Myocyte (in vitro differentiated cells): ENCODE measurements around the gene STX10. TPM values are rescaled to one million over a fixed set of nuclear protein-coding genes. Genes with fewer than 3 reads are reported as not detected.

Experiments
- DNase-seq: peaks from one replicate; pipeline ENCODE4 v3.0.0-alpha.2; 2012; ENCODE audit warnings: low read depth
- total RNA-seq: library from RNA; depleted of rRNA; stranded (reverse); fragments of >200 nt; gene quantifications from 2 replicates; pipeline ENCODE4 v1.2.3, GENCODE V29; 2014

STX10 gene
- total RNA-seq, 1 donor from 2014 or later: 85.2 TPM

DNA sequence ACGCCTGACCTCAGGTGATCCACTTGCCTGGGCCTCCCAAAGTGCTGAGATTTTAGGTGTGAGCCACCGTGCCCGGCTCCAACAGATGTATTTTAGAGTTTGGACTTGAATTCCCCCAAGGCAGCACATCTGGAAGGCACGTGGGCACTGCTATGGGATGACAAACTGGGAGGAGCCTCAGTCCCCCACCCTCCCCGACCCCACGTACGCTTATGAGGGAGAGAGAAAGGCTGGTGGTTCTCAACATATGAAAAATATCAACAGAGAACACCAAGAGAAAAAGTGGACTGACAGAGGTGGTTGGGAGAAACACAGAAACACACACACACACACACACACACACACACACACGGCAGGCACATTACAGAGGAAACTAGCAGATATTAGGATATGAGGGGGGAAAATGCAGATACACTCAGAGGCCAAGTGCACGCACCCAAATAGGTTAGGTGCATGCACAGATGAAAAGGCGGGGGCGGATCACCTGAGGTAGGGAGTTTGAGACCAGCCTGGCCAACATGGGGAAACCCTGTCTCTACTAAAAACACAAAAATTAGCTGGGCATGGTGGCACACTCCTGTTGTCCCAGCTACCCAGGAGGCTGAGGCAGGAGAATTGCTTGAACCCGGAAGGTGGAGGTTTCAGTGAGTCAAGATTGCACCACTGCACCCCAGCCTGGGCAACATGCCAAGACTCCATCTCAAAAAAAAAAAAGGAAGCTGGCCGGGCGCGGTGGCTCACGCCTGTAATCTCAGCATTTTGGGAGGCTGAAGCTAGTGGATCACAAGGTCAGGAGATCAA lies 3.2 kb downstream of the STX10 start:
- no peak for DNase-seq

DNA sequence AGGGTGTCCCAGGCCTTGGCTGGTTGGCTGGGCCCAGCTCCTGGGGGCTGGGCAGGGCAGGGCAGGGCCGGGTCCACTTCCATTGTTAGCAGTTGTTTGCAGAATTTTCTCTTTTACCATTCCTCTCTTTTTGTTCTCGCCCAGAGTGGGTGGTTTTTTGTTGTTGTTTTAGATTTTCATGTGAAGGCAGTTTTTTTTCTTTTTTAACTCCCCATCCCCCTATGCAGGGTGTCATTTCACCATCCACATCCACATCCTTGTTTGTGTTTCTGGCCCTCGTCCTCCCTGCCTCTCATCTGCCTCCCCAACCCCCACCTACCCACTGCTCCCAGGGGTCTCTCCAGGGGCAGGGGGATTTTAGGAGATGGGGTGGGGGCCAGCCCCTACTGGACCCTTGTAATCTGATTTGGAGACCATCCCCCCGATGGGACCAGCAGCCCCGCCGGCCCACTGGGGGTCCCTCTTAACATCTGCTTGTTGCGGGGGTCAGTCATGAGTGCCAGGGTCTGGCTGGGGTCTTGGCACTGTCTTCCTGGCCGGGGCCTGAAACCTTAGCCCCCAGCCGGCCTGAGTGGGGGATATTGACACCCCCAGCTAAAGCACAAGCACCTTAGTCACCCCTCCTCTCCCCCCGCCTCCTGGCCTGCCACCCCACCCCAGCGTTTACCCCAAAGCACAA lies 10.4 kb downstream of the STX10 start:
- DNase-seq: no peak

DNA sequence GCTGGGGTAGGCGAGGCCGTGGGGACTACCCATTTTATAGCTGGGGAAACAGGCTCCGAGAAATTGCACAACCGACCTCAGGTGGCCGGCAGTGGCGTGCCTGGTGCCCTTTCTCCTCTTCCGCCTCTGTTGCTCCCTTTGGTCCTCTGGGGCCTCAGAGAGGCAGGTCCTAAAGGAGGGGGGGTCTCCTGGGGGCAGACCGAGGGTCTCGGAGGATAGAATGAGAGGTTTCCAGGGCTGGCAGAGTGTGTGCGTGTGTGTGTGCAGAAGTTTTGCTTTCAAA lies 11.3 kb downstream of the STX10 start:
- no peak for DNase-seq

DNA sequence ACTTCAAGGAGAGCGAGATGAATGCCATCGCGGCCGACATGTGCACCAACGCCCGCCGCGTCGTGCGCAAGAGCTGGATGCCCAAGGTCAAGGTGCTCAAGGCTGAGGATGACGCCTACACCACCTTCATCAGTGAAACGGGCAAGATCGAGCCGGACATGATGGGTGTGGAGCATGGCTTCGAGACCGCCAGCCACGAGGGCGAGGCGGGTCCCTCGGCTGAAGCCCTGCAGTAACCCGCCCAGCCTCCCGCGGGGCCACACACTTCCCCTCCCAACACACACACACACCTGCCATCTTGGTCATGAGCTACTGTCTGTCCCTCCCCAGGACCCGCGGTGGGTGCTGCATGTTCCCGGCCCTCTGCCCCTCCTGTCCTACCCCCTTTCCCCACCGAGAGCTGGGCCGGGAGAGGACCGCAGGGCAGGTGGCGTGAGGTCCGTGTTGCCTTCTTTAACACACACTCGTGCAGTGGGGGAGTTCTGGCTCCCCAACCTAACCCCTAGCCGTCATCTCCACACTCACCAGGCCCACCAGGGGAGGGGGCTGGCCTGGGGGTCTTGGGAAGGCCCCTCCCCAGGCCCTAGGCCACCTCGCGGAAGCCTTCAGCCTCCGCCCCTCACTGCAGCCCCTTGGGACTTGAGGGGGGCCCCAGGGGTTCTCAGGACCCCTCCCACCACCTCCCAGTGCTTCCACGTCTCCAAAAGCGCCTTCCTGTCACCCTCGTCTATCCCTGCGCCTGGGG lies 11.8 kb downstream of the STX10 start:
- no peak for DNase-seq

DNA sequence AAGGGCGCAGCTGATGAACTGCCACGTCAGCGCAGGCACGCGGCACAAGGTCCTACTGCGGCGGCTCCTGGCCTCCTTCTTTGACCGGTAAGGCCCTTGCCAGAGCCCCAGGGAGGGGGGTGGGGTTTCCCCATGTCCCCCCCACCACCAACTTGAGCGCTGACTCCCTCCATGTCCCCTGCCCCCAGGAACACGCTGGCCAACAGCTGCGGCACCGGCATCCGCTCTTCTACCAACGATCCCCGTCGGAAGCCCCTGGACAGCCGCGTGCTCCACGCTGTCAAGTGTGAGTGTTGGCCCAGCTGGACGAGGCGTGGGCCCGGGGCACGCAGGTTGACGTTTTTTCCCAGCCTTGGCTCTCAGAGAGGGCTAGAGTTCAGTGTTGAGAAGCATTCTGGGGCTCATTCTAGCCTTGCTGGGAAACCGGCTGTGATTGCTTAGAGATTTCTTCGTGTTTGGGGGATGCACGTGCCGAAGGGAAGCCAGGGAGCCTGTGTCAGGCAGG lies 12.8 kb downstream of the STX10 start:
- no peak for DNase-seq

DNA sequence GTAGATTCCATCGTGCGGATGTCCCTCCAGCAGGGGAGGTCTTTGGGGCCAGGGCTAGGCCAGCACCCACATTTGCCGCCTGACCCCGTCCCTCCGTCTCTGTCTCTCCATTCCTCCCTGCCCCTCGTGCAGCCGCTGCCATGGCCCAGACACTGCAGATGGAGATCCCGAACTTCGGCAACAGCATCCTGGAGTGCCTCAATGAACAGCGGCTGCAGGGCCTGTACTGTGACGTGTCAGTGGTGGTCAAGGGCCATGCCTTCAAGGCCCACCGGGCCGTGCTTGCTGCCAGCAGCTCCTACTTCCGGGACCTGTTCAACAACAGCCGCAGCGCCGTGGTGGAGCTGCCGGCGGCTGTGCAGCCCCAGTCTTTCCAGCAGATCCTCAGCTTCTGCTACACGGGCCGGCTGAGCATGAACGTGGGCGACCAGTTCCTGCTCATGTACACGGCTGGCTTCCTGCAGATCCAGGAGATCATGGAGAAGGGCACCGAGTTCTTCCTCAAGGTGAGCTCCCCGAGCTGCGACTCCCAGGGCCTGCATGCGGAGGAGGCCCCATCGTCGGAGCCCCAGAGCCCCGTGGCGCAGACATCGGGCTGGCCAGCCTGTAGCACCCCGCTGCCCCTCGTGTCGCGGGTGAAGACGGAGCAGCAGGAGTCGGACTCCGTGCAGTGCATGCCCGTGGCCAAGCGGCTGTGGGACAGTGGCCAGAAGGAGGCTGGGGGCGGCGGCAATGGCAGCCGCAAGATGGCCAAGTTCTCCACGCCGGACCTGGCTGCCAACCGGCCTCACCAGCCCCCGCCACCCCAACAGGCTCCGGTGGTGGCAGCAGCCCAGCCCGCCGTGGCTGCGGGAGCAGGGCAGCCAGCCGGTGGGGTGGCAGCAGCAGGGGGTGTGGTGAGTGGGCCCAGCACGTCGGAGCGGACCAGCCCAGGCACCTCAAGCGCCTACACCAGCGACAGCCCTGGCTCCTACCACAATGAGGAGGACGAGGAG lies 14.8 kb downstream of the STX10 start:
- no peak for DNase-seq

DNA sequence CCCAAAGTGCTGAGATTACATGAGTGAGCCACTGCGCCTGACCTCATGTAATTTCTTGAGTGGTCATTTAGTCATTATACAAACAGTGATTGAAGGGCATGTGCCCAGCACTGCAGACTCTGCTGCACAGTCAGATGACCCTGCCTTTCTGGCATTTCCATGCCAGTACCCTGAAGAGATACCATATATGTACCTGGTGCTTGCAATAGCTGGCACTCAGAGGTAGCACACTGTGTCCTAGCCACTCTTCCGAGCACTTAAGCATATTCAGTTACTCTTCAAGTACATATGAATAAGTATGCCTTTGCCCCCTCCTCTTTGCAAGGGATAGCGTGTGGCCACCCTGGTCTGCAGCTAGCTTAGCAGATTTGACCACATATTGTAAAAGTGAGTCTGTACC lies 15.5 kb downstream of the STX10 start:
- no peak for DNase-seq

DNA sequence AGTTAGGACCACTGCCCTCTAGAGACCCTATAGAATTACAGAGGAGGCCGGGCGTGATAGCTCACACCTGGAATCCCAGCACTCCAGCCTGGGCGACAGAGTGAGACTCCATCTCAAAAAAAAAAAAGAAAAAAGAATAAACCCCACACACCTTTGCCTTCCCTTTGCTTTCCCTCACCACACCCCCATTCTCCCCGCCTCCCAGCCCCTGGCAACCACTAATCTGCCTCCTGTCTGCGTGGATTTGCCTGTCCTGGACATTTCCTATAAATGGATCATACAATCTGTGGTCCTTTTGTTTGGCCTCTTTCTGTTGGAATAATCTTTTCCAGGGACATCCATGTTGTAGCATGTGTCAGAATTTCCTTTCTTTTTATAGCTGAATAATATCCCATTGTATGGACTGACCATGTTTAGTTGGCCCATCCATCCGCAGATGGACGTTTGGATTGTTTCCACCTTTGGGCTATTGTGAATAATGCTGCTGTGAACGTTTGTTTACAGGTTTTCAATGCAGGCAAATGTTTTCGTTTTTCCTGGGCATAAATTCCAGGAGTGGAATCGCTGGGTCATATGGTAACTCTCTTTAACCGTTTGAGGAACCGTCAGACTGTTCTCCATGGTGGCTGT lies 16.8 kb downstream of the STX10 start:
- no peak for DNase-seq

DNA sequence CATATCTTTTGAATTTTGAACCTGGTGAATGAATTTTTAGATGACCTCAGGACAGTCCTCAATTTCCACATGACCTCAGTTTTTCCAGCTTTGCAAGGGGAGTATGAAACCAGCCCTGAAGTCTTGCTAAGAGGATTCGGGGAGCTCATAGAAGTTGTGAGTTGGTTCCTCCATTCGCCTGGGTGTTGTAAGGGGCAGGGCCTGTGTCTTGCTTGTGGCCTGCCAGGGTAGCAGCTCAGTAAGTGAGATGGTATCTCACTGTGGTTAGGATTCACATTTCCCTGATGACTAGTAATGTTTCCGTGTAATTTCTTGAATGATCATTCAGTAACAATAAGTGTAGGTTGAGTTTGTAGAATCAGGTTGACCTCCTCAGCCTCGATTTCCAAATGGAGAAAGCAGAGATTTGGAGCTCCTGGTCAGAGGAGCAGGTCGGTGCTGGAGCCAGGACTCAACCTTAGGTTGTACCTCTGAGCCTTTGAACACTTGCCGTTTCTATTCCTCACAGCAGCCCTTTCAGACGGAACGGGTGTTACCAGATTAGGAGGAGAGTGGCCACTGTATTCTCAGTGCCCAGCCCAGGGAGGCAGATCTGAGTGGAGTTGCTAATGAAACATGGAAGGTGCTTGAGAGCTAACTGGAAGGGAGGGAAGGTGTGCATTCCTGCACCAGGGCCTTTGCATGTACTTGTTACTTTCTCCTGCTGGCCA lies 17.5 kb downstream of the STX10 start:
- peak; percentile 66 for DNase-seq

DNA sequence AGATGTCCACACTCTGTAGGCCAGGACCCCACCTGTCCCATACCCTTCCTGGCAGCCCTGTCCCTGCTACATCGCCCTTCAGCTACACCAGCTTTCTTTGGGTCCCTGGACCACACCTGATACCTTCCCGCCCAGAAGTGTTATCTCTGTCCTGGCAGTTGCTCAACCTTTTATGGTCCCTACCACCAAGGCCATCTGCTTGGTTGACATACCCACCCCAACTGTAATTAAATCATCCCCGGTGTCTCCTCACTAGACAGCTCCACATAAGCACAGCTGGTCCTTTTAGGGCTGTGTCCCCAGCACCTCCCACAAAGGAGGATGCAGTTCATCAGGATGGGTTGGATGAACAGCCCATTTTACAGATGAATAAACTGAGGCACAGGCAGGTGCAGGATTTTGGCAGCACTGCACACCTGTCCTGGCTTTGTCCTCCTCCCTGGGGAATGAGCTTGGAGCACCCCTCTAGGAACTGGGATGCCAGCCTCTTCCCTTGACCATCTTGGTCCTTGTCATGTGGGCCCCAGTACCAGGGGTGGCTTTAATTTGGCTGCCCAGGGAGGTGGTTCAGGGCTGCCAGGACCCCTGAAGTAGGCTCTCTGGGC lies 19.2 kb downstream of the STX10 start:
- DNase-seq: no peak

DNA sequence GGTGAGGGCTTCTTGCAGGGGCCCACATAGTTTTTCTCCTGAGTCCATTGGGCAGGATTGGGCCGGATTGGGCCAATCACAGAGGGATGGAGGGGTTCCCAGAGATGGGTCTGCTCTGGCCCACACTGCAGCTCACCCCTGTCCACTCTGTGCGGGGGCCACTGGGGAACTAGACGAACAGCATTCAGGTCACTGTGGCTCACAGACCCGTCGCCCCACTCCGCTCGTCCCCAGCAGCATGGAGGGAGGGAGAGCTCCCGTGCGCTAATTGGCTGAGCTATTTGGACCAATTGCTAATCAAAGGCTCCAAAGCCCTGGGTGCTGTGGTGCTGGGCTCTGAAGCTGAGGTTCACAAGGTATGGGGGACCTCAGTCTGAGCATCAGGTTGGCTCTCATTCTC lies 20.8 kb downstream of the STX10 start:
- no peak for DNase-seq

DNA sequence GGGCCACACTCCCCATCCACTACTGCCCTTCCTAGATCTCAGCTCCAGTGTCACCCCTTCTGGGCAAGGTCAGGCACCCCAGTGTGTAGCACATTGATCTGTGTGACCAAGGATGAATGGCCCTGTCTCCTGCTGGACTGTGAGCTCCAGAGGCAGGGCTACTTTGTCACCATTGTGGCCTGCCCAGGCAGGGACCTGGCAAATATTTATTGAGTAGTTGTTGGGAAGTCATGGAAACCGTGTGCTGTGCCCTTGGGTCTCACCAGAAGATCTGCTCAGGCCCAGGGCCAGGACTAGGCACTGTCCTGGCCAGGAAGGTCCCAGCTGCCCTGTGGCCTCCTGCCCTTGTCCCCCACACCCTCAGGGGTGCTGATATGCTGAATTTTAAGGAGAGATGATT lies 21.6 kb downstream of the STX10 start:
- no peak for DNase-seq

DNA sequence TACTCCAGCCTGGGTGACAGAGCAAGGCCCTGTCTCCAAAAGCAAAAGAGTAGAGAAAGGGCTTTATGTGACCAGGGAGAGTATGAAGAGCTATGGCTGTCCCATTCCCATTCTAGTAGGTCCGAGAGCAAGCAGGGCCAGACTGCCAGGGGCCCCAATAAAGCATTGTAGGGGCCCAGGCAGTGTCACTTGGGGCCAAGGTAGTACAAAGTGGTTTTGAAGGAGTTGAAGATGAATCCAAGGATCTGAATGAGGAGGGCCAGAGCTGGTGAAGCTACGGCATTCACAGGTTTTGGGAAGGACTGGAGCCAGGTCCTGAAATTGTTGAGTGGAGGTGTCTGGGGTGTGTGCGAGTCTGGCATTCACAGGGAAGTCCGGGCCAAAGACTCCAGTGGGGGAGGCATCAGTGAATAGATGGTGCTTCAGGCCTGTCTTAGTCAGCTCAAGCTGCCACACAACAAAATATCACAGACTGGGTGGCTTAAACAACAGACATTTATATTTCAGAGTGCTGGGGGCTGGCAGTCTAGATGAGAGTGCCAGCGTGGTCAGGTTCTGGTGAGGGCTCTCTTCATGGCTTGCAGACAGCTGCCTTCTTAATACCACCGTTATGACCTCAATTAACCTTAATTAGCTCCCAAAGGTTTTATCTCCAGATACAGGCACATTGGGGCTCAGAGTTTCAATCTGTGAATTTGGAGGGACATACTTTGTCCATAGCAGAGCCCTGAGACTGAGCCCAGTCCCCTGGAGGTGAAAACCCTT lies 22.2 kb downstream of the STX10 start:
- DNase-seq: peak; percentile 64

DNA sequence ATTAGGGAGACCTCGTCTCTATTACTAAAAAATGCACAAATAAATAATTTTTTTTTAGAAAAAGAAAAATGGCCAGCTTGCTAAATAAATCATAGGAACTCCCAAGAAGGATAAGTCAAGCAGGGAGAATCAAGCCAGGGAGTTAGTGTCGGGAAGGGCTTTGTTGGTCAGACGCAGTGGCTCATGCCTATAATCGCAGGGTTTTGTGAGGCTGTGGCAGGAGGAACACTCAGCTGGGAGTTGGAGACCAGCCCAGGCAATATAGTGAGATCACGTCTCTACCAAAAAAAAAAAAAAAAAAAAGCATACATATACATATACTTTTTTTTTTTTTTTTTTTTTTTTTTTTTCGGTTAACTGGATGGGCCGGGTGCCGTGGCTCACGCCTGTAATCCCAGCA lies 23.1 kb downstream of the STX10 start:
- DNase-seq: no peak

DNA sequence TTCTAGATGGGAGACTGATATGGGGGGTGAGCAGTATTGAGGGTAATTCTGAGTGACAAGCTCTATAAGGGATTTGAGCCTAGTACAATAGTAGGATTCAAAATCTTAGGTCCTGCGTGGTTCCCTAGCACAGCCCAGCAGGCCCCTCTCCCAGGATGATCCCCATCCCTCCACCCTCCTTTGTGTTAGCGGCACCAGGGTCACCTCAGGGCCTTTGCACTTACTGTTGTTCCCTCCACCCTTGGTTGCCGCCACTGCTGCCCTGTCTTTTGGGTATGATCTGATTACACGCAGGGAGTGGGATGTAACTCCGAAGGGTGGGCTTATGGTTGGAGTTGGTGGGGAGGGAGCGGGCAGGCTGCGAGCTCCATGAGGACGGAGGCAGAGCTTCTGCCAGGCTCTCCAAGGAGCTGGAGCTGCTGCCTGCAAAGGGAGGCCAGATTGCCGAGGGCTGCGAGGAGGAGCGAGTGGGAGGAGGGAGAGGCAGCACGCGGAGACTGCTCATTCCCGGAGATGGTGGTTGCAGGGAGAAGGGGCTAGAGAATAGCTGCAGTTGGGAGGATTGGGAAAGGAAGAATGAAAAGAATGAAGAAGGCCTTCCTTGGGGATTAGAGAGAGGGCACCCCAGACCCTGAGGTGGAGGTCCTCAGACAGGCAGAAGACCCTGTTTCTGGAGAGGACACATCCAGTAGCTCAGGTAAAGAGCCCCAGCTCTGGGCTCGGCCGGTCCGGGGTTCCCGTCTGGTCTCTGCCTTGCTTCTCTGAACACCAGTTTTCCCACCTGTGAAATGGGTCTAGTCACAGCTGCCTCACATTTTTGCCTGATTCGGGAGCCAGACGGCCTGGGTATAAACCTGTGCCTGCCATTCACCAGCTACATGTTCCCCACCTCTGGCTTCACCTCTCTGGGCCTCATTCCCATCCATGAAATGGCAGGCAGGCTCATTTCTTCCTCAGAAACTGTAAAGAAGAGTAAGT lies 26.9 kb downstream of the STX10 start:
- no peak for DNase-seq

DNA sequence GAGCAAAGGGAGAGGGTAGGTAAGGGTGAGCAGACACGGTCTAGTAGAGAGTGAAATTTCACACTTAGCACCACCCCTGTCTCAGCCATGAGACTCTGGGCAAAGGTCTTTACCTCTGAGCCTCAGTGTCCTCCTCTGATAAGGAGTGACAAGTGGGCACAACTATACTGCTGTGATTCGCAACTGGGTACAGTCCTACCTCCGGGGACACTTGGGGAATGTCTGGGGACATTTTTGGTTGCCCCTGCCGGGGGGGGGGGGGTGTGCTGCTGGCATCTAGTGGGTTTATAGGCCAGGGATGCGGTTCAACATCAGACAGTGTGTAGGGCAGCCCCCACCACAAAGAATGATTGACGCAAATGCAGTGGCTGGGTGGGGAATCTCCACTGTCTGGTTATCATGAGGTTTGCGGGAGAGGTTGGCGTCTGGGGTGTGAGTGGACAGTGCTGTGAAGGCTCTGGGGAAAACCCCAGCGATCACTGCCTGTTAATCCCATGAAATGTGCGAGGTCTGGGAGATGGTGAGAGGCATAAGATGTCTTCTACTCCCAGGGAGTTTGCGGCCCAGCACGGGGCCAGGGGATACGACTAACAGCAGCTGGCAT lies 27.8 kb downstream of the STX10 start:
- no peak for DNase-seq
